Brain microvascular endothelial cell (primary cell): ENCODE measurements around the gene DPP10.
"Not testable (repeated sequence)": the region's sequence is repeated elsewhere in the genome, so short reads cannot be mapped to it uniquely, and the experiment has no call there.

Experiments
- DNase-seq: peaks from one replicate; pipeline ENCODE4 v3.0.0-alpha.2; 2020
- H3K27ac ChIP-seq: fragments of 250-450 bp; sonication (Bioruptor Pico); 2 replicates; pipeline ENCODE4 v1.5.1; 2020; ENCODE audit warnings: mild to moderate bottlenecking, moderate library complexity
- H3K27me3 ChIP-seq: fragments of 250-450 bp; sonication (Bioruptor Pico); replicated peaks from 2 replicates; pipeline ENCODE4 v1.5.1; 2020; ENCODE audit warnings: mild to moderate bottlenecking
- H3K36me3 ChIP-seq: fragments of 250-450 bp; sonication (Bioruptor Pico); replicated peaks from 2 replicates; pipeline ENCODE4 v1.5.1; 2020; ENCODE audit warnings: mild to moderate bottlenecking
- H3K4me3 ChIP-seq: 2 replicates; pipeline ENCODE4 v1.5.1; 2011; ENCODE audit warnings: low read depth, mild to moderate bottlenecking, control low read depth, low read length, moderate library complexity
- CTCF ChIP-seq: IDR thresholded peaks from 2 replicates; pipeline ENCODE4 v1.5.1; 2011; ENCODE audit warnings: low read depth, mild to moderate bottlenecking, moderate library complexity, low read length, control low read depth, inconsistent platforms; ENCODE audit errors: missing control alignments
- in situ Hi-C: cut with HindIII; loops from 2 replicates; pipeline ENCODE4 v1.10.0; 2017; ENCODE audit warnings: low sequenced_read_pairs, low pct_ligation_motif_present

Gene DPP10

GRCh38 chr2:115414466-115414865 lies 972.0 kb downstream of the DPP10 start:
- no peak overlapping the region for H3K4me3 ChIP-seq
- H3K27me3 ChIP-seq = no peaks in the 10 kb centered on the region
- in situ Hi-C loops = no loop called here
- no peak for DNase-seq
- no peaks in the 10 kb centered on the region for H3K36me3 ChIP-seq
- TF ChIP-seq CTCF = no peak
- H3K27ac ChIP-seq = no peak overlapping the region

DNA sequence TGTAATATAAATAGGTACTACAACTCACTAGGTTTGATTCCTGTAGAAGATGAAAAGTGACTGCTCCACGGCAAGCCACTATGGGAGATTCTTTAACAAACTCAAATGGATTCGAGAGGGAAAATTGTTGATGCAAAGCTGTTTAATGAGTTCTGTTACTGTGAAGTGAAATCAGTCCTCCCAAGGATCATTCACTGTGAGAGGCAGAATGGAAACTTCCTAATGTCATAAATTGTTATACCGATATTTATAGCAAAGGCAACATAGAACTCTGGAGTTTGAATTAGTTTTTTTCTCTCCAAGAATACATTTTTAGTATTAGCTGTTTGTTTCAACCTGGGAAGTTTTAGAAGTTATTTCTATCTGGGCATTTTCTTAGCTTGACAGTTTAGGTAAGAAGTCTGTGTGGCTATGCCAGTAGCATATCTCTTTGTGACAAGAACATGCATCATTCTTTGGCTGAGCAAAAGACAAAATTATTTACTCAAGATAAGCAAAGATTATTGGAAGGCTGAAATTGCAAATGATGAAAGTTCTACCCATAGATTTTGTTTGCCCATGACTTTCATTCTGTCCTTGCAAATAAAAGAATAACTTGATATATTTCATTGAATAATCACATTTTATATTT lies 979.7 kb downstream of the DPP10 start:
- no peak for DNase-seq
- Histone ChIP-seq H3K27me3 (no peaks in the 10 kb centered on the region), H3K4me3 (no peak overlapping the region), H3K36me3 (no peaks in the 10 kb centered on the region), H3K27ac (no peak overlapping the region)
- in situ Hi-C loops = no loop called here
- TF ChIP-seq CTCF = no peak

GRCh38 chr2:115427436-115427835 lies 985.0 kb downstream of the DPP10 start:
- no peak for TF ChIP-seq CTCF
- DNase-seq = no peak

GRCh38 chr2:115440746-115441145 lies 998.3 kb downstream of the DPP10 start:
- H3K4me3 ChIP-seq, H3K36me3 ChIP-seq, H3K27me3 ChIP-seq, DNase-seq, in situ Hi-C loops, H3K27ac ChIP-seq: not testable (repeated sequence)

More at GRCh38 chr2:115427436-115427835, 985.0 kb downstream of the DPP10 start:
- no peak overlapping the region for H3K4me3 ChIP-seq
- no peak overlapping the region for H3K27ac ChIP-seq
- in situ Hi-C loops = no loop called here
- H3K27me3 ChIP-seq = no peaks in the 10 kb centered on the region
- H3K36me3 ChIP-seq = no peaks in the 10 kb centered on the region

DNA sequence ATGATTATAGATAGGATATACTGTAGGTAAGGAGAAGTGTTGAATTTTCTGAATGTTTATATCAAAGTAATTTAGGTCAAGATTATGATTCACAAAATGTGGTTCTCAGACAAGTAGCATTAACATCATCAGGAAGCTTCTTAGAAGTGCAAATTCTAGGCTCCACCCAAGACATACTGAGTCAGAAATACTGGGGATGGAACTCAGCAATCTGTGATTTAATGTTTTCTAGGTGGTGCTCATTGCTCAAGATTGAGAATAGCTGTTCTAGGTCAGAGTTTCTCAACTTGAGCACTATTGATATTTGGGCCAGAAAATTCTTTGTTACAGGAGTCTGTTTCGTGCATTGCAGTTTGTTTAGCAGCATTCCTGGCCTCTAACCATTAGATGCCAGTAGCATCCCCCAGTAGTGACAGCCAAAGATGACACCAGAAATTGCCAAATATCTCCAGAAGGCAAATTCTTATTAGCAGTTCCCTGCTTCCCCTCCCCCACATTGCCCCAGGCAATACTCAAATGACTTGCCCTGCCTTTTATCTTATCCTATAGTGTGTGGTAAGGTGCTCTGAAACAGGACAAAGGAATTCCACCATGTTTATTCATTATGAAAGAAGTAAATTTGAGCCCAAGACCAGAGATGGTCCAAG lies 1001.2 kb downstream of the DPP10 start:
- Histone ChIP-seq H3K27me3 (no peaks in the 10 kb centered on the region), H3K27ac (no peak overlapping the region), H3K36me3 (no peaks in the 10 kb centered on the region), H3K4me3 (no peak overlapping the region)
- TF ChIP-seq CTCF = no peak
- no peak for DNase-seq
- in situ Hi-C loops = no loop called here

- no peak for DNase-seq
- Histone ChIP-seq H3K4me3 (no peak overlapping the region), H3K36me3 (no peaks in the 10 kb centered on the region), H3K27me3 (no peaks in the 10 kb centered on the region), H3K27ac (no peak overlapping the region)
- in situ Hi-C loops = no loop called here
- TF ChIP-seq CTCF = no peak
These were observed 1017.6 kb downstream of the DPP10 start for GRCh38 chr2:115460008-115460407.
